GM12873 (cell line): ENCODE data around the gene PID1.

Source experiments
- CTCF ChIP-seq: IDR thresholded peaks from 2 replicates; pipeline ENCODE4 v1.5.1; 2012; ENCODE audit warnings: low read depth, mild to moderate bottlenecking, moderate library complexity, low read length, control low read depth; ENCODE audit not compliant: insufficient read depth; ENCODE audit errors: missing control alignments

Gene PID1

GRCh38 chr2:229152674-229153073 is 118.4 kb downstream of the PID1 start:
- TF ChIP-seq CTCF: no peak

DNA sequence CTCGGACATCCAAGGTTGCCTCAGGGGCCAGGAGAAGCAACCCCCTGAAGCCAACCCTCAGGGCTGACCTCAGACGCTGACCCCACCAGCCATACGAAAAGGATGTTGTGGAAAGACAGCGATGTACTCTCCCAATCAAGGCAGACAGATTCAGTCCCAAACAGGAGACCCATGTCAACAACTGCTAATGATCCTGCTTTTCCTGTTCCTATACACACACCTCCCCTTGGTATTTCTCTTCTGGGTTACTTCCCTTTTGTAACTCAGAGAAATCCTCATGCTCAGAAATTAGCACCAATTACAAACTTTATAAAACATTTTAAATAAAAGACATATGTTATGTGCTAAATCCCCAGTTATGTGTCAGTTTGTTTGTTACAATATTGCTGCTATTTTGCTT is 120.8 kb downstream of the PID1 start:
- TF ChIP-seq CTCF: no peak

- no peak for TF ChIP-seq CTCF
These were observed 129.6 kb downstream of the PID1 start for GRCh38 chr2:229141424-229142025.

GRCh38 chr2:229137639-229138038 is 133.4 kb downstream of the PID1 start:
- no peak for TF ChIP-seq CTCF

DNA sequence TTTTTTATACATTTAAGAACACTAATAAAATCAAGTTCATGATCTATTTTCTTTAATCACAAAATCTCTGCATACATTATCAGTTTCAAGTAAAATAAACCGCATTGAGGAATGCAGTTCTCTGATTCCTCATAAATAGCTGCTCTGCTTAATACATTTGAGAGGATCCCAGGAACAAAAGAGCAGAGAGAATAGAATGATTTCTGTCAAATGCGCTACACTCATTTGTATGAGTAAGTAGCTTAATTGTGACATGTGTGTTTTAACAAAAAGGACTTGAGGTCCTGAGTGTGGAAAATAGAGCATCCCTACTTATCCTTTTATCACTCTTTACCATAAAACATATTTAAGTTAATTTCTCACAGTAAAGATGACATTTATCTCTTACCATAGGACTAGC is 134.0 kb downstream of the PID1 start:
- no peak for TF ChIP-seq CTCF

GRCh38 chr2:229133155-229133772 is 137.8 kb downstream of the PID1 start:
- TF ChIP-seq CTCF: peak; percentile 24

GRCh38 chr2:229132236-229132635 is 138.9 kb downstream of the PID1 start:
- TF ChIP-seq CTCF: no peak

DNA sequence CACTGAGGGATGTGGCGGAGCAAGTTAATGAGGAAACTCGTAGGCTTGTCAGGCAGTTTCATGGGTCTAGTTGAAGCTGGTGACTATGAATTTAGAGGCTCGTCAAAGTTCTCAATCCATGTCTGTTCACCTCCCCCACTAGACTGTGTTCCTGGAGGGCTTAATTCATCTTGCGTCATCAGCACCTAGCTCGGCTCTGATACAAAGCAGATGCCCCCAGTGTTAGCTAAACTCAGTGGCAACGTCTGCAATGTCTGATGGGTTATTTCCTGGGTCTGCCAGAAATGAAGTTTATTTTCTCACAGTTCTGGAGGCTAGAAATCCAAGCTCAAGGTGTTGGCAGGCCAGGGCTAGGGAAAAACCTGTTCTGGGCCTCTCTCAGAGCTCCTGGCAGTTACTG is 140.6 kb downstream of the PID1 start:
- no peak for TF ChIP-seq CTCF
